GM19395 (cell line): ENCODE data around the gene RPS3.
"Not testable (repeated sequence)": the region's sequence is repeated elsewhere in the genome, so short reads cannot be mapped to it uniquely, and the experiment has no call there.

ENCODE experiments used
- ATAC-seq: cut with Tn5 transposase; IDR thresholded peaks from one replicate; pipeline ENCODE4 v1.9.1; 2021; ENCODE audit warnings: mild to moderate bottlenecking, moderate library complexity; ENCODE audit not compliant: unreplicated experiment

RPS3 gene

GRCh38 chr11:75380245-75380644 is 19.1 kb upstream of the RPS3 start:
- no peak for ATAC-seq

GRCh38 chr11:75380716-75381420 is 18.4 kb upstream of the RPS3 start:
- ATAC-seq = no peak

- no peak for ATAC-seq
Measured at GRCh38 chr11:75383246-75383645, 16.1 kb upstream of the RPS3 start.

- ATAC-seq = no peak
Measured at GRCh38 chr11:75384438-75385080, 14.8 kb upstream of the RPS3 start.

- no peak for ATAC-seq
Measured at GRCh38 chr11:75386942-75387630, 12.2 kb upstream of the RPS3 start.

- no peak for ATAC-seq
Measured at GRCh38 chr11:75387736-75388294, 11.5 kb upstream of the RPS3 start.

- ATAC-seq = no peak
Measured at GRCh38 chr11:75388386-75389275, 10.7 kb upstream of the RPS3 start.

- no peak for ATAC-seq
Measured at GRCh38 chr11:75389276-75389605, 10.1 kb upstream of the RPS3 start.

GRCh38 chr11:75389925-75390324 is 9.4 kb upstream of the RPS3 start:
- no peak for ATAC-seq

- ATAC-seq = no peak
Measured at GRCh38 chr11:75394085-75394840, 5.1 kb upstream of the RPS3 start.

- no peak for ATAC-seq
Measured at GRCh38 chr11:75398906-75399305, 412 bp upstream of the RPS3 start.

GRCh38 chr11:75400146-75400865 is 988 bp downstream of the RPS3 start:
- no peak for ATAC-seq

- no peak for ATAC-seq
Measured at GRCh38 chr11:75402002-75402773, 2.9 kb downstream of the RPS3 start.

- no peak for ATAC-seq
Measured at GRCh38 chr11:75403037-75403436, 3.7 kb downstream of the RPS3 start.

- ATAC-seq = no peak
Measured at GRCh38 chr11:75403983-75404658, 4.8 kb downstream of the RPS3 start.

GRCh38 chr11:75406338-75406777 is 7.0 kb downstream of the RPS3 start:
- ATAC-seq = no peak

GRCh38 chr11:75408957-75409219 is 9.6 kb downstream of the RPS3 start:
- no peak for ATAC-seq

- ATAC-seq = not testable (repeated sequence)
Measured at GRCh38 chr11:75409971-75410370, 10.7 kb downstream of the RPS3 start.
